GM19035 (cell line): ENCODE data around the gene PLEKHH2.
"Not testable (repeated sequence)": the region's sequence is repeated elsewhere in the genome, so short reads cannot be mapped to it uniquely, and the experiment has no call there.

Experiments used
- ATAC-seq: cut with Tn5 transposase; IDR thresholded peaks from one replicate; pipeline ENCODE4 v1.9.1; 2021; ENCODE audit not compliant: unreplicated experiment

The PLEKHH2 gene

DNA sequence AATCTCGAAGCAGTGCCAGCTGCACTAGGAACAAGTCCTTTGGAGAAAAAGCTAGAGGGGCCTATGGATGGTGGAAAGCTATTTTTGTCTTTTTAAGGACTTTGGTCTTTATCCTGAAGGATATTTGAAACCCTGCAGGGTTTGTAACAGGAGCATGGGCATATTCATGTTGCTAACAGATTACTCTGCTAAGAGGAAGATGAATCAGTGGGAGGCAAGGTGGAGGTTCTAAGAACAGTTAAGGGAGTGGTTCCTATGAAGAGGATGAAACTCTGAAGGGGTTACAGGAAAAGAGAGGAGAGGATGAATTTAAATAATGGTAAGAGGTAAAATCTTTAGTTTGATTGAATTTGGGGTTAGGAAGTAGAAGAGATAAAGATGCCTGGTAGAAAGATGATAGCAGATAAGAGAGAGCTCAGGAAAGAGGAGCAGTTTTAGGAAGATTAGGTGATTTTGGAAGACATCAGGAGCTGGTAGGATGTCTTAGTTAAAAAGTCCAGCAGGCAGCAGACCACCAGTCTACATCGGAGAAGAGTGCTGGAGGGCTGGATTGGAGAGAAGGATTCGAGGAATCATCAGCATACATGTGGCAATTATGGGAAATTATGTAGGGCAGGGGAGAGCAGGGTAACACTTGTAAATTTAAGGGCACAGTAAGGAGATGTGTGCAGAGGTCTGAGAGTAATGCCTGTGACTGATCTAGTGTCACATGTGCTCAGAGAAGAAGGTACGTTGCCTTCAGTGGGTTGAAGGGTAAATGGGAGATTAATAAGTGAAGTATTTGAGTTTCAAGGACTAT, 78.4 kb downstream of the PLEKHH2 start:
- no peak for ATAC-seq

DNA sequence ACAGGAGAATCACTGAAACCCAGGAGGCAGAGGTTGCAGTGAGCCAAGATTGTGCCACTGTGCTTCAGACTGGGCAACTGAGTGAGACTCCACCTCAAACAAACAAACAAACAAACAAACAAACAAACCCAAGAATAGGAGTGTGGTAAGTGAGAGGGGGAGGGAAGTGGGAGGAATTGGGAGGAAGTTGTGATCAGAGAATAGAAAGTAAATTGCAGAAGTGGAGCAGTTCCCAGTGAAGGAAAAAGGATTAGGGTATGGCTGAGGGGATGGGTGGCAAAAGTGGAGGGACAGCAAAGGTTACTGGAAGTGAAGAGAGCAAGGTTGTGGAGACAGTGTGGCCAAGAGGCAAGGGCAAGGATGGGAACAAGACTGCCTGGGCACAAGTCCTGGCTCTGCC, 80.3 kb downstream of the PLEKHH2 start:
- no peak for ATAC-seq

DNA sequence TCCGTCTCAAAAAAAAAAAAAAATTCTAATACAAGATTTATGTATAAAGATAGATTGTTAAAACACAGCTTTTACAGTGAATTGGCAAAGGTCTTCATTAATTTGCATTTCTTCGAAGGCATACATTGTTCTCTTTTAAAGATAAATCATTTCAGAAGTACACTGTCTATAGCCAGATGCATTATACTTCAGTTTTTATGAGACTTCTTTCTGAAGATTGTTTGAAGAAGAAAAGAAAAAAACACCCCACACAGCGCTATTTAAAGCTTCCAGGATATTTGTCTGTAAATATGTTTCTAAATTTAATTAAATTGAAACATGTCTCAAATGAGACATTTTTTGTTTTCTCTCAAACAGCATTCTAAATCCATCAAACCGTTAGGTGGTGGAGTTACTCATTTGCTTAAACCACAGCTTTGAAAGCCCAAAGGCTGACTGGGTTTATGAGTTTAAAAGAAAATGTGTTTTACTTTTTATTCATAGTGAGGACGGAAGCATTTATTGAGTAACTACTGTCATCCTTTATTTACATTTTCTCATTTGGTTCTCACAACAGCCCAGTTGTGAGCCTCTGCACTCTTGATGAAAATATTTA, 81.6 kb downstream of the PLEKHH2 start:
- peak; percentile 72 for ATAC-seq

DNA sequence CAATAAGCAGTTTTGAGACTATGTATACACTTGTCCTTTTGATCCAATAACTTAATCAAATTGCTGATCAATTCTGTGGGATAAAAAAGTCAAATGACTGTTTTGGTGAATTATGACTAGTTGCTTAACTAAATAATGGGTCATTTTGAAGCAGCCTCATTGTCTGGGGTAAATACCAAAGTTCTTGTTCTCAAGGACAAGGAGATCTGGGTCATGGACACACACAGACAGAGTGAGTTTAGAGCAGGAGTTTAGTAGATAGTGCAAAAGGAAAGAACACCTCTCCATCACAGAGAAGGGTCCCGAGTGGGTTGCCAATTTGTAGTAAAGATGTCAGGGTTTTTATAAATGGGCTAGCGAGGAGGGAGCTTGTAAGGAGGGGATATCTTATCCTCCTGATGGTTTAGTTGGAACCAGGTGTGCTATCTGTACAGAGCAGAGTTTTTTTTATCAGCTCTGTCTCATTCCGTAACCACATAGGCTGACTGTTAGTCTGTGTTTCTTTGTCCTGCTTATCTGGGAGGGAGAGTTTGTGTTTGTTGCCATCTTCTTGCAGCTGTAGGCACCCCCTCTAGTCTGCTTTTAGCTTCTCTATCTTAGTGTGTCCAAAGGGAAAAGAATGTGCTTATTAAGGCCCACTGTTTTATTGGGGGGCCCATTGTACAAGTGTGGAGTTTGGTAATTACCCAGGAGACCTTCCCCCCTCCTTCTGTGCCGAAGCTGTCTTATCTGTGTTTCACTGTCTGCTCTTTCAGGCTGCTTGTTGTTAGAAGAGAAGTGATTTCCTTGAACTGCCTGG, 87.9 kb downstream of the PLEKHH2 start:
- no peak for ATAC-seq

GRCh38 chr2:43725711-43726246, 88.7 kb downstream of the PLEKHH2 start:
- no peak for ATAC-seq

- not testable (repeated sequence) for ATAC-seq
These were observed 90.0 kb downstream of the PLEKHH2 start for GRCh38 chr2:43726961-43727633.

GRCh38 chr2:43727634-43728014, 90.6 kb downstream of the PLEKHH2 start:
- ATAC-seq: no peak

- no peak for ATAC-seq
These were observed 92.6 kb downstream of the PLEKHH2 start for GRCh38 chr2:43729491-43730174.

DNA sequence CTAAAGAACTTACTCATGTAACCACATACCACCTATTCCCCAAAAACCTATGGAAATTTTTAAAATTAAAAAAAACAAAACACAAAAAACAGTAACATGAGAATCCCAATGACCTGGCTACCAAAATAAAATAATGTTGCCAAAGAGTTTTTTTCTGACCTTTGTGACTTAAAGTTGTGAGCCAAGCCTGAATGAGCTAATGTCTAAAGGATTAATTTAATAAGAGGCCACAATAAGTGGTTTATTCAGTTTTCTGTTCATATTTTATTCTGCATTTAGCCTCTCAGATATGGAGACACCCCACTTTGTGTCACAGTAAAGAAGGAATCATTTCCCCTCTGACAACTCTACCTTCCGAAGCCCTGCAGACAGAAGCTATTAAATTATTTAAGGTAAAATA, 94.2 kb downstream of the PLEKHH2 start:
- no peak for ATAC-seq

GRCh38 chr2:43736637-43737036, 99.6 kb downstream of the PLEKHH2 start:
- ATAC-seq: no peak

DNA sequence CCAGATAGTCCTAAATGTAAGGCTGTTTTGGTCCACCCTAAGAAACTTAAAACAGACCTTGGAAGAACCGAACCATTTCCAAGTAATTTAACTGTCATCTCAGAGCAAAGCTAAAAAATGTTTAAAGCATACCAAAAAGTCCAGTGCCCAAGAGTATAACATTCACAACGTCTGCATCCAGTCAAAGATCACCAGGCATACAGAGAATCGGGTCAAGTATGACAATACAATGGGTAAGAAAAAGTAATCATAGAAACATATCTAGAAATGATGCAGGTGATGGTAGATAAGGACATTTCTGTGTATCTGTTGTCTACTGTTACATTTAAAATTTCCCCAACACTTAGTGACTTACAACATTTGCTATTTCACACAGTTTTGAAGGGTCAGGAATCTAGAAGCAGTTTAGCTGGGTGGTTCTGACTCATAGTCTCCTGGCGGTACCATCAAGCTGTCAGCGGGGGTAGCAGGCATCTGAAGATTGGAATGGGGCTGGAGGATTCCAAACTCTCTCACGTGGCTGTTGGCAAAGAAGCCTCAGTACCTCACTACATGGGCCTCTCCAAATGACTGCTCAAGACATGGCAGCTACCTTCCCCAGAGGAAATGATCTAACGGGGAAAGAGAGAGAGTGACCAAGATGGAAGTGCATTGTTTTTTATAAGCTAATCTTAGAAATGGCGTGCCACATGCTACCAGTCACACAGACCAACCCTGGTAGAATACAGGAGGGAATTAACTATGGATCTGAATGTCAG, 100.2 kb downstream of the PLEKHH2 start:
- no peak for ATAC-seq

GRCh38 chr2:43737855-43738254, 100.8 kb downstream of the PLEKHH2 start:
- no peak for ATAC-seq

GRCh38 chr2:43738257-43738656, 101.2 kb downstream of the PLEKHH2 start:
- no peak for ATAC-seq

DNA sequence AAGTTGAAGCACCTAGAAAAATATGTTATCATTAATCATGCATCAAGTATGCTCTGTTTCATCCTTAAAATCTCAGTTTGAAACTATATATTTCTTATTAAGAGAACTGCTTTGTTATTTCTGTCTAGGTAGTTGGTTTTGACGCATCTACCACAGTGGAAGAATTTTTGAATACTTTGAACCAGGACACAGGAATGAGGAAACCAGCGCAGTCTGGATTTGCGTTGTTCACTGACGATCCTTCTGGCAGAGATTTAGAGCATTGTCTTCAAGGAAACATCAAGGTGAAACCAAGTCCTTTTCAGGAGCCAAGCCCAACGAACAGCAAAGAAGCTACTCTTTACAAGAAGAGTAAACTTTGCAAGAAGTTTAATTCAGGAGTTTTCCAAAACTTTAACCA, 106.6 kb downstream of the PLEKHH2 start:
- ATAC-seq: no peak

DNA sequence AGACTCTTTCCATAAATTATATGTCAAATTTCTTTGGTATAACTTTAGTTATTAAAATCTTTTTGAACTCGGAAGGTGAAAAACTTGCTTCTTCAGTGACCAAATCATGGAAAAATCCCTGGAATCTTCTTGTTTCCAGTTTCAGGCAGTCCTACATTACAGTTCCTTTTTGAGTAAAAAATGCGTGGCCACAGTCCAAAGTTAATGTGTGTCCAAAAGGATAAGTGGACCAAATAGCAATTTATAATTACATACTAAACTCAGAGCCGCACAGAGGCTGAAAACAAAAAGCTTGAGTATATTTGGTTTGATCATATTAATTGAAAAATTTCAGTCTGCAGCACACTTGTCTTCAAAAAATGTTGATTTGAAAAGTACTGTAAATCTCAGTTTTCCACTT, 108.4 kb downstream of the PLEKHH2 start:
- ATAC-seq: no peak

- no peak for ATAC-seq
These were observed 111.3 kb downstream of the PLEKHH2 start for GRCh38 chr2:43748333-43748732.

DNA sequence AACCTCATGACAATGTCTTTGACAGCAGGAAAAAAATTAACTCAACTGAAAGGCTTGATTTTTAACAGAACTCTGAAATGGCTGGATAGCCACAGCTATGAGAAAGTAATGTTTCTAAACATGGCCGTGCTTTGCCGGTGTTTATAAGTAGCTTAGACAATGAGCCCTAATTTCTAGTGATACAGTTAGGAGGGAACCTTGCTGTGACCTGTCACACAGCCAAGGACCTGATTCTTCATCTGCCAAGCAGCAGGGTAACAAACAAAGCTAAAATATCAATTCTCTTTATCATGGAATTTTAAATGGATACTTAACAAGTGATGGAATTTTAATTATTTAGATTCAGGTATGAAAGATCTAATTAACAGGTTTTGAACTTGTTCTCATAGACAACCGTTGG, 112.5 kb downstream of the PLEKHH2 start:
- ATAC-seq: no peak

- ATAC-seq: no peak
These were observed 114.5 kb downstream of the PLEKHH2 start for GRCh38 chr2:43751476-43751990.

DNA sequence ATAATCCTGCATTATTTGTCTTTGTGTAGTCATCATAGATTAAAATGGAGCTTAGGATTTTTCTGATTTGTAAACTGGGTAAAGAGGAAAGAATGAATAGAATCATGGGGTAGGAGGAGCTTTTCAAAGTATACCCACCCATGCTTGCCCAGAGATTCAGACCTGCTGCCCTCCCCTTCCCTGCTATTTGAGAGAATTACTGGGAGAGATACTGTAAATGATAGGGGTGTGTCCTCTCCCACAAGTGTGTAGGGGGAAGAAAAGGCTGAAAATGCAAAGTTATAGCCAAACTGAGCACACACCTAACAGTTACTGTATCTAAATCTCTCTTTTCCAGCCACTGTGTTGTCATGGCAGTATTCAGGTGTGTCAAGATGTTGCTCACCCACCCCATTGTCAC, 115.2 kb downstream of the PLEKHH2 start:
- no peak for ATAC-seq

DNA sequence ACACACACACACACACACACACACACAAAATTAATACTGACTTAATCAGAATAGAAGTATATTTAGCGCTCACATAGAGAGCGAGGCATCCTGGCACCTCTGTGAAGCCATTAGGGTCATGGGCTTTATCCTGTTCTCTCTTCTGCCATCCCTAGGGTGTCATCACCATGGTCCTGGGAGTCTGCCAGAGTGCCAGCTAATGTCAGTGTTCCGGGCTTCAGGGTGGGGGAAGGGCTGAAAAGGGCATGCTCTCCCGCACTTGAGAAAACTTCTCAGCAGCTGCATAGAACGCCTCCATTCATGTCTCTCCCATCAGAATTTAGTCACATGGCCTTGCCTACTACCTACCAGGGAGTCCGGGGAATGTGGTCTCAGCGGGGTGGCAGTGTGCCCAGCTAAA, 117.1 kb downstream of the PLEKHH2 start:
- ATAC-seq: no peak
